Stimulated activated memory B cell treated with anti-CD40 and anti-IgM and Interleukin-4, amounts not matched to agents 10 μg/mL and 1 μg/mL and 100 μg/mL, for 72 hours (primary cell): ENCODE data around the gene CACNA2D3.

Experiments used
- ATAC-seq: fragments of 150-1000 bp; cut with Tn5 transposase; 2 replicates; pipeline ENCODE4 v1.10.0; 2021
- H3K27ac Mint-ChIP-seq: one replicate; pipeline ENCODE4 v1.8.0; 2022; ENCODE audit warnings: mild to moderate bottlenecking, mixed read lengths
- H3K27me3 Mint-ChIP-seq: one replicate; pipeline ENCODE4 v1.8.0; 2022; ENCODE audit warnings: mixed read lengths
- H3K36me3 Mint-ChIP-seq: one replicate; pipeline ENCODE4 v1.8.0; 2022; ENCODE audit warnings: mixed read lengths
- H3K4me1 Mint-ChIP-seq: one replicate; pipeline ENCODE4 v1.8.0; 2022; ENCODE audit warnings: mixed read lengths
- H3K4me3 Mint-ChIP-seq: one replicate; pipeline ENCODE4 v1.8.0; 2022; ENCODE audit warnings: mild to moderate bottlenecking, moderate library complexity, mixed read lengths
- H3K9me3 Mint-ChIP-seq: one replicate; pipeline ENCODE4 v1.8.0; 2022; ENCODE audit warnings: mixed read lengths

The CACNA2D3 gene

GRCh38 chr3:54358316-54358715 is 236.0 kb downstream of the CACNA2D3 start:
- Mint-ChIP-seq H3K4me3 (no peak overlapping the region), H3K27ac (no peak overlapping the region), H3K36me3 (no peaks in the 10 kb centered on the region), H3K27me3 (no peaks in the 10 kb centered on the region), H3K4me1 (no peaks in the 10 kb centered on the region), H3K9me3 (no peaks in the 10 kb centered on the region)
- no peak for ATAC-seq

GRCh38 chr3:54358969-54359694 is 236.8 kb downstream of the CACNA2D3 start:
- no peaks in the 10 kb centered on the region for H3K27me3 Mint-ChIP-seq
- H3K36me3 Mint-ChIP-seq = no peaks in the 10 kb centered on the region

GRCh38 chr3:54360320-54360719 is 238.0 kb downstream of the CACNA2D3 start:
- H3K4me1 Mint-ChIP-seq = no peaks in the 10 kb centered on the region
- H3K4me3 Mint-ChIP-seq = no peak overlapping the region
- ATAC-seq = no peak
- H3K27ac Mint-ChIP-seq = no peak overlapping the region
- no peaks in the 10 kb centered on the region for H3K36me3 Mint-ChIP-seq
- H3K9me3 Mint-ChIP-seq = no peaks in the 10 kb centered on the region
- H3K27me3 Mint-ChIP-seq = no peaks in the 10 kb centered on the region

More at GRCh38 chr3:54358969-54359694, 236.8 kb downstream of the CACNA2D3 start:
- Mint-ChIP-seq H3K9me3 (no peaks in the 10 kb centered on the region), H3K4me1 (no peaks in the 10 kb centered on the region), H3K27ac (no peak overlapping the region), H3K4me3 (no peak overlapping the region)
- ATAC-seq = no peak

GRCh38 chr3:54361746-54362283 is 239.5 kb downstream of the CACNA2D3 start:
- H3K27ac Mint-ChIP-seq = no peak overlapping the region
- H3K4me3 Mint-ChIP-seq = no peak overlapping the region
- H3K9me3 Mint-ChIP-seq = no peaks in the 10 kb centered on the region
- ATAC-seq = no peak
- H3K36me3 Mint-ChIP-seq = no peaks in the 10 kb centered on the region
- H3K27me3 Mint-ChIP-seq = no peaks in the 10 kb centered on the region
- H3K4me1 Mint-ChIP-seq = no peaks in the 10 kb centered on the region

DNA sequence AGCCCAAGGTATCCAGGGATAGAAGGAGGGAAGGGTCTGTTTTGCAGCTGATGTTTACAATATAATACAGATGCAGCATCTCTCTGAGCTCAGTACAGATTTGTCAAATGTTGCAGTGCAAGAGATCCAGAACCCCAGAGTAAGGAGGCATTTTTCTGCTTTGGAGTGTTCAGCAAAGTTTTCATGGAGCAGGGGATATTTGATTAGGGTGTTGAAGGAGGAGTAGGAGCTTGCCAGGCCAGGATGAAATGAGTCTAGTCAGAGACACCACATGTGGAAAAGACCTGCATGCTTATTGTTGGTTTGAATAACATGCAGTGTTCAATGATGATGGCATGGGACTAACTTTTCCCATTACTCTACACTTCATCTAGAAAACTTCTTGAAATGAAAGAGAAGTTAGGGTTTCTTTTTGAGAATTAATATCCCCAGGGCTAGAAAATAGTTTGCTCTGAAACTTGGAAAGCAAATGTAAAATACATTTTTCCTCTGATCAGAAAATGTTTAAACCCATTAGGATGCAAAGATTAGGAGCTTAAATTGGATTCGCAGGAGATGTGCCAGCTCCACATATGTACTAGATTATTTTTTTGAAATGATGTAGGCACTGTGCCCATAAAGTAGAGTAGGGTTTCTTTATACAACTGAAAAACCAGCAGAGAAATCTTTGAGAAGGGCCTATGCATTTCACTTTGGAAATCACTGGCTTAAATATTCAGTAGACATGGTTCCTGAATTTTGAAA is 243.8 kb downstream of the CACNA2D3 start:
- H3K27ac Mint-ChIP-seq = no peak overlapping the region
- peaks cover 6% of the 10 kb centered on the region for H3K27me3 Mint-ChIP-seq
- H3K4me1 Mint-ChIP-seq = no peaks in the 10 kb centered on the region
- H3K4me3 Mint-ChIP-seq = no peak overlapping the region
- no peaks in the 10 kb centered on the region for H3K36me3 Mint-ChIP-seq
- no peak for ATAC-seq
- no peaks in the 10 kb centered on the region for H3K9me3 Mint-ChIP-seq

GRCh38 chr3:54366839-54367238 is 244.5 kb downstream of the CACNA2D3 start:
- Mint-ChIP-seq H3K27me3 (peaks cover 10% of the 10 kb centered on the region), H3K36me3 (no peaks in the 10 kb centered on the region), H3K4me3 (no peak overlapping the region), H3K9me3 (no peaks in the 10 kb centered on the region), H3K4me1 (no peaks in the 10 kb centered on the region), H3K27ac (no peak overlapping the region)
- no peak for ATAC-seq

- no peaks in the 10 kb centered on the region for H3K36me3 Mint-ChIP-seq
- no peaks in the 10 kb centered on the region for H3K9me3 Mint-ChIP-seq
- ATAC-seq = no peak
- no peaks in the 10 kb centered on the region for H3K4me1 Mint-ChIP-seq
- H3K4me3 Mint-ChIP-seq = no peak overlapping the region
- no peak overlapping the region for H3K27ac Mint-ChIP-seq
- H3K27me3 Mint-ChIP-seq = peaks cover 10% of the 10 kb centered on the region
These were observed 249.9 kb downstream of the CACNA2D3 start for GRCh38 chr3:54372232-54372631.

DNA sequence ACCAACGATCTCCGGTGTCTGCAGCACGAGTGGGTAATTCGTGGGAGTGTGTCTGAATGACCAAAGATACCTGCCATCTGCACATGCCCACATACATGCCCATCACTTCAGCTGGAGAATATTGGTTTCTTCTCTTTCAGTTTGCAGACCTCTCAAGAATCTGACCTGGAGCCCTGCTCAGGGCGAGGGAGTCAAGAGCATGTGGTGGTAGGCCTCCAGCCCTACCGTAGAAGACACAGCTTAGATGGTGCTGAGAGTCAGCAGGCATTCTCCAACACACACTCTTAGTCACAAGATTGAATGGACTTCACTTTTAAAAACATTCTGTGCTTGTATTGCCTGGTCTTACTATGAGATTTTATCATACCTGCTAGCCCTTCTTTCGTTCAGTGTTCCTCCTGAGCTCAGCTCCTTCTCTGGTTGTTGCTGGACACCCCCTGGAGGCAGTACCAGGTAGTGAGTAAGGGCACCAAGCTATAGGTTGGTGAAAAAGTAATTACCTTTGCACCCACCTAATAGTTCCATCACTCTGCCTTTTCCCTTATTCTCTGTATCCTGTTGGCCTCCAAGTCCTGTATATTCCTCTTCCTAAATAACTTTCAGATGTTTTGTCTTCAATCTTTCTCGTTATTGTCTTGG is 252.0 kb downstream of the CACNA2D3 start:
- Mint-ChIP-seq H3K9me3 (no peaks in the 10 kb centered on the region), H3K4me1 (no peaks in the 10 kb centered on the region), H3K27ac (no peak overlapping the region), H3K36me3 (no peaks in the 10 kb centered on the region), H3K4me3 (no peak overlapping the region), H3K27me3 (peaks cover 10% of the 10 kb centered on the region)
- peak; percentile 27 for ATAC-seq

GRCh38 chr3:54376142-54376807 is 253.9 kb downstream of the CACNA2D3 start:
- Mint-ChIP-seq H3K4me3 (no peak overlapping the region), H3K4me1 (no peaks in the 10 kb centered on the region), H3K27me3 (peaks cover 3% of the 10 kb centered on the region), H3K36me3 (no peaks in the 10 kb centered on the region), H3K27ac (no peak overlapping the region), H3K9me3 (no peaks in the 10 kb centered on the region)
- no peak for ATAC-seq

DNA sequence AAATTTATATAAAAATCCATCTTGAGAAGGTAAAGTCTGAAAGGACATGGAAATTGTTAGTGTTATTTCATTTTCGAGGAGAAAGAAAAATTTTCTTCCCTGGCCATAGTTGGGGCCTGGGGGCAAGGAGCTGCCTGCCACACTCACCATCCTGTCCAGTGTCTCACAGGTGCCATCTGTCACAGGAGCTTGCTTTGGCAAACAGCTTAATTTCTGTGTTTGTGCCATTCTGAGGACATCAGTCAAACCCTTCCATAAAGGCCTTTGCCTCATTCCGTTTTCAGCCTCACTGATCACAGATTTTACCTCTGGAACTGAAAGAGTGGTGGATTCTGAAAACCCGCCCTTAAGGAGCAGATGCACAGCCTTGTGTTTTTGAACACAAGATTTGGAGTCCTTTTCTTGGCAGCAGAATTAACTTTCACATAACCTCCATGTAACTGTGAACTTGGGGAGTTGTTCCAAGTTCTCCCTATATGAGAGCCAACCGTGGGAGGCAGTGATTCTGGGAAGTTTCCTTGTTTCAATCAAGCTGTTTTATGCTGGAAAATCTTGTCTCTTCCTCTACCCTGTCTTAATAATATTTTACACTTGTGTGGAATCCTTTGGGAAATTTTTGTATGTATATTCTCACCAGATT is 254.7 kb downstream of the CACNA2D3 start:
- Mint-ChIP-seq H3K27me3 (no peaks in the 10 kb centered on the region), H3K27ac (no peak overlapping the region), H3K4me3 (no peak overlapping the region), H3K9me3 (no peaks in the 10 kb centered on the region), H3K36me3 (no peaks in the 10 kb centered on the region), H3K4me1 (no peaks in the 10 kb centered on the region)
- no peak for ATAC-seq

GRCh38 chr3:54378184-54378583 is 255.8 kb downstream of the CACNA2D3 start:
- no peak for ATAC-seq
- Mint-ChIP-seq H3K36me3 (no peaks in the 10 kb centered on the region), H3K4me1 (no peaks in the 10 kb centered on the region), H3K27ac (no peak overlapping the region), H3K27me3 (no peaks in the 10 kb centered on the region), H3K4me3 (no peak overlapping the region), H3K9me3 (no peaks in the 10 kb centered on the region)

- Mint-ChIP-seq H3K27ac (no peak overlapping the region), H3K9me3 (peaks cover 6% of the 10 kb centered on the region), H3K36me3 (no peaks in the 10 kb centered on the region), H3K4me3 (no peak overlapping the region), H3K4me1 (no peaks in the 10 kb centered on the region), H3K27me3 (peaks cover 9% of the 10 kb centered on the region)
- ATAC-seq = no peak
These were observed 261.9 kb downstream of the CACNA2D3 start for GRCh38 chr3:54384279-54384678.

- Mint-ChIP-seq H3K27me3 (peaks cover 9% of the 10 kb centered on the region), H3K36me3 (no peaks in the 10 kb centered on the region), H3K9me3 (peaks cover 6% of the 10 kb centered on the region), H3K27ac (no peak overlapping the region), H3K4me3 (no peak overlapping the region), H3K4me1 (no peaks in the 10 kb centered on the region)
- no peak for ATAC-seq
These were observed 268.2 kb downstream of the CACNA2D3 start for GRCh38 chr3:54390582-54390981.

GRCh38 chr3:54393150-54393549 is 270.8 kb downstream of the CACNA2D3 start:
- peak; percentile 41 for ATAC-seq

DNA sequence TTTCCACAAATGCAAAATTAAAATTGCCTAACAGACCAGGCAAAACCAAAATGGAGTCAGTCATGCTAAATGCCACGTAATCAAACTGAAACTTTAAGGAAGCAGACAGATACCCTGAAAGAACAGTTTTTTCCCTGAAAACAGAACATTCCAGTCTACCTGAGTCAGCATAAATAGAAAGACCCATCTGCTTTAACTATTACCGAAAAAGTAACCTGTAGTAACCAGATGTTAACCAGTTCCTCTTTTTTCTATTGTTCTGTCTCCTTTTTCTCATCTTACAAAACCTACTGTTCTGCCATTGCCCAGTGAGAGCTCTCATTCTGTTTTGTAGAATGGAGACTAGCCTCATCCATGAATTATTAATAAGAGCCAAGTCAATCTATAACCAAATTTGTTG is 286.0 kb downstream of the CACNA2D3 start:
- H3K4me1 Mint-ChIP-seq = no peaks in the 10 kb centered on the region
- H3K4me3 Mint-ChIP-seq = no peak overlapping the region
- H3K9me3 Mint-ChIP-seq = peaks cover 12% of the 10 kb centered on the region
- no peak for ATAC-seq
- H3K27me3 Mint-ChIP-seq = no peaks in the 10 kb centered on the region
- no peak overlapping the region for H3K27ac Mint-ChIP-seq
- H3K36me3 Mint-ChIP-seq = no peaks in the 10 kb centered on the region

More at GRCh38 chr3:54393150-54393549, 270.8 kb downstream of the CACNA2D3 start:
- Mint-ChIP-seq H3K36me3 (no peaks in the 10 kb centered on the region), H3K4me3 (no peak overlapping the region), H3K27me3 (no peaks in the 10 kb centered on the region), H3K9me3 (peaks cover 2% of the 10 kb centered on the region), H3K27ac (no peak overlapping the region), H3K4me1 (no peaks in the 10 kb centered on the region)
